SK-MEL-5 (cell line): ENCODE measurements around the gene GNG2. TPM values are rescaled to one million over a fixed set of nuclear protein-coding genes. Genes with fewer than 3 reads are reported as not detected.

Experiments
- DNase-seq: peaks from one replicate; pipeline ENCODE4 v3.0.0-alpha.2; 2016; ENCODE audit warnings: low read depth, low spot score
- in situ Hi-C: cut with HindIII; loops from 2 replicates; pipeline ENCODE4 v1.10.0; 2016; ENCODE audit warnings: low sequenced_read_pairs, high pct_unique_total_duplicates, low pct_unique_long_range_greater_than_20kb
- total RNA-seq: library from RNA; depleted of rRNA; stranded (reverse); fragments of >200 nt; shearing (Covaris generic); gene quantifications from 2 replicates; pipeline ENCODE4 v1.2.3, GENCODE V29; 2014

Gene GNG2
- total RNA-seq, 1 experiment from 2014 or later, result 19.1 TPM

- DNase-seq, result no peak
- in situ Hi-C loops, result no loop called here
Measured at GRCh38 chr14:51921026-51921425, 60.6 kb downstream of the GNG2 start.

- in situ Hi-C loops, result no loop called here
- peak; percentile 99 for DNase-seq
Measured at GRCh38 chr14:51922624-51923023, 62.2 kb downstream of the GNG2 start.

- DNase-seq, result peak; percentile 55
- in situ Hi-C loops, result no loop called here
Measured at GRCh38 chr14:51924600-51924999, 64.2 kb downstream of the GNG2 start.

- in situ Hi-C loops, result no loop called here
- no peak for DNase-seq
Measured at GRCh38 chr14:51925980-51926379, 65.6 kb downstream of the GNG2 start.

- no peak for DNase-seq
- in situ Hi-C loops, result no loop called here
Measured at GRCh38 chr14:51926449-51926848, 66.0 kb downstream of the GNG2 start.

- DNase-seq, result no peak
- in situ Hi-C loops, result no loop called here
Measured at GRCh38 chr14:51928568-51928967, 68.2 kb downstream of the GNG2 start.

- no peak for DNase-seq
- in situ Hi-C loops, result no loop called here
Measured at GRCh38 chr14:51929166-51929565, 68.8 kb downstream of the GNG2 start.

- in situ Hi-C loops, result no loop called here
- peak; percentile 59 for DNase-seq
Measured at GRCh38 chr14:51929910-51930682, 69.7 kb downstream of the GNG2 start.

GRCh38 chr14:51931308-51931707, 70.9 kb downstream of the GNG2 start:
- in situ Hi-C loops, result no loop called here
- no peak for DNase-seq

GRCh38 chr14:51933191-51933590, 72.8 kb downstream of the GNG2 start:
- in situ Hi-C loops, result no loop called here
- DNase-seq, result no peak

GRCh38 chr14:51938137-51938536, 77.7 kb downstream of the GNG2 start:
- no peak for DNase-seq
- in situ Hi-C loops, result no loop called here

- no peak for DNase-seq
- in situ Hi-C loops, result no loop called here
Measured at GRCh38 chr14:51938821-51939220, 78.4 kb downstream of the GNG2 start.

- no peak for DNase-seq
- in situ Hi-C loops, result no loop called here
Measured at GRCh38 chr14:51939226-51939625, 78.8 kb downstream of the GNG2 start.

- in situ Hi-C loops, result no loop called here
- DNase-seq, result no peak
Measured at GRCh38 chr14:51939755-51940301, 79.4 kb downstream of the GNG2 start.

GRCh38 chr14:51942971-51943370, 82.6 kb downstream of the GNG2 start:
- in situ Hi-C loops, result no loop called here

GRCh38 chr14:51950007-51950406, 89.6 kb downstream of the GNG2 start:
- in situ Hi-C loops, result no loop called here
- no peak for DNase-seq

More at GRCh38 chr14:51942971-51943370, 82.6 kb downstream of the GNG2 start:
- DNase-seq, result no peak

GRCh38 chr14:51951656-51952055, 91.2 kb downstream of the GNG2 start:
- in situ Hi-C loops, result no loop called here
- no peak for DNase-seq

- DNase-seq, result peak; percentile 57
- in situ Hi-C loops, result no loop called here
Measured at GRCh38 chr14:51954031-51954430, 93.6 kb downstream of the GNG2 start.

- in situ Hi-C loops, result no loop called here
- DNase-seq, result peak; percentile 82
Measured at GRCh38 chr14:51954657-51955056, 94.2 kb downstream of the GNG2 start.
